ENCODE measurements around the gene RCOR1.

The RCOR1 gene

DNA sequence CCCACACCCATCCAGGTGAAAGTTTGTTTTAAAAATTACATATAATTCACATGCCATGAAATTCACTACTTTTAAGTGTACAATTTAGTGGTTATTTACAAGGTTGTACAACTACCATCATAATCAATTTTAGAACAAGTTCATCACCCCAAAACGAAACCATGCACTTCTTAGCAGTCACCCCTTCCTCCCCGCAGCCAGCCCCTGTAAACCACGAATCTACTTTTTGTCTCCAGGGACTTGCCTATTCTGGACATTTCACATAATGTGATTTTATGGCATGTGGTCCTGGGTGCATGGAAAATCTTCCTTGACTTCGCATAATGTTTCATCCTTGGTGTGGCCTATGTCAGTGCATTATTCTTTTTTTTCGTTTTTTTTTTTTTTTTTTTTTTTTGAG is 165.6 kb downstream of the RCOR1 start:
- Histone ChIP-seq H3K9ac (ENCODE audit: low read length) (no peak overlapping the region), H3K4me3 (ENCODE audit: insufficient read depth, low read length, poor library complexity, severe bottlenecking) (no peak overlapping the region), H3K9me2 (replicated peaks; ENCODE audit: insufficient read depth, low read length) (no peaks in the 10 kb centered on the region), H3K79me2 (ENCODE audit: insufficient read depth, low read length) (no peaks in the 10 kb centered on the region), H3F3A (ENCODE audit: insufficient read depth) (no peaks in the 10 kb centered on the region), H3K36me3 (ENCODE audit: low read length) (no peaks in the 10 kb centered on the region), H3K9me3 (ENCODE audit: insufficient read depth, low read length) (no peaks in the 10 kb centered on the region), H3K4me2 (ENCODE audit: low read depth, low read length, poor library complexity, severe bottlenecking) (no peak overlapping the region), H2AFZ (ENCODE audit: low read depth, low read length, severe bottlenecking) (no peak overlapping the region), H3K27me3 (ENCODE audit: low read length) (no peaks in the 10 kb centered on the region), H4K20me1 (ENCODE audit: low read depth, low read length) (no peaks in the 10 kb centered on the region), H3K27ac (ENCODE audit: low read depth, low read length) (no peak overlapping the region)
- TF ChIP-seq CTCF (IDR thresholded peaks at IDR 0.05; ENCODE audit: insufficient read depth, low read length, poor library complexity, severe bottlenecking), result no peak
- TF ChIP-seq EZH2phosphoT487 (conservative IDR thresholded peaks at IDR 0.05; ENCODE audit: low read length), result no peak

- no peaks in the 10 kb centered on the region for H3F3A ChIP-seq (ENCODE audit: insufficient read depth)
- H3K9me2 ChIP-seq (replicated peaks; ENCODE audit: insufficient read depth, low read length), result no peaks in the 10 kb centered on the region
- no peak overlapping the region for H3K4me3 ChIP-seq (ENCODE audit: insufficient read depth, low read length, poor library complexity, severe bottlenecking)
- no peak overlapping the region for H2AFZ ChIP-seq (ENCODE audit: low read depth, low read length, severe bottlenecking)
- TF ChIP-seq EZH2phosphoT487 (conservative IDR thresholded peaks at IDR 0.05; ENCODE audit: low read length) (no peak), CTCF (IDR thresholded peaks at IDR 0.05; ENCODE audit: insufficient read depth, low read length, poor library complexity, severe bottlenecking) (no peak)
- no peaks in the 10 kb centered on the region for H3K36me3 ChIP-seq (ENCODE audit: low read length)
- H3K9ac ChIP-seq (ENCODE audit: low read length), result no peak overlapping the region
- no peak overlapping the region for H3K4me2 ChIP-seq (ENCODE audit: low read depth, low read length, poor library complexity, severe bottlenecking)
- no peaks in the 10 kb centered on the region for H4K20me1 ChIP-seq (ENCODE audit: low read depth, low read length)
- no peaks in the 10 kb centered on the region for H3K27me3 ChIP-seq (ENCODE audit: low read length)
- no peaks in the 10 kb centered on the region for H3K9me3 ChIP-seq (ENCODE audit: insufficient read depth, low read length)
- no peaks in the 10 kb centered on the region for H3K79me2 ChIP-seq (ENCODE audit: insufficient read depth, low read length)
- no peak overlapping the region for H3K27ac ChIP-seq (ENCODE audit: low read depth, low read length)
Measured at GRCh38 chr14:102759456-102760187, 167.2 kb downstream of the RCOR1 start.

DNA sequence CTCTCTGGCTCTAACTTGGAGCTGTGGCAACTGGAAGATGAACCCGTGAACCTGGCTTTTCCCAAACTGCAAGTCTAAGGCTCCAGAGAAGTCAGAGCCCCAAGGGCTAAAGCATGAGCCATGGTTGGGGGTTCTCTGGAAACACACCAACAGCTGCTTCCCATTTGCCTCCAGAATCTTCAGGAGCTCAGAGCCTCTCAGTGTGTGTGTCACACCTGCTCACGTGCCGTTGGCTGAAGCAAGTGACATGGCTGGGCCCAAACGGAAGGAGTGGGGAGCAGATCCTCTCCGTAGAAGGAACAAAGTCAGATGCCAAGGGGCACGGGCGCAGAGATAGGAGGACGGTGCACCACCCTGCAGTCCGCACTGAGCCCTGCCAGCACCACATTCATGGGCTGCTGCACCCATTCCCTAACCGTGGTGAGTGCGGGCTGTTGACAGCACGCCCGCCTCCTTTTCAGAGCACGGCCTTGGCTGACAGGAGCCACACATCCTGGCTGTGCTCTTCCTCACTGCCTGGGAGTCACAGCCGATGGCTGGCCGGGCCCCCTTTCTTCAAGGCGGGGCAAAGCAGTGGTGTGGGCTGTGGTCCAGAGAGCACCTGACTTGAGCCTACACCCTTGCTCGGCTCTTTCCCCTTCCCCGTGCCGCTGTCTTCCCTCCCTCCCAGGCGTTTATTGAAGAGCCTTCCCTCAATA is 168.2 kb downstream of the RCOR1 start:
- H3K4me3 ChIP-seq (ENCODE audit: insufficient read depth, low read length, poor library complexity, severe bottlenecking), result no peak overlapping the region
- H3K9me2 ChIP-seq (replicated peaks; ENCODE audit: insufficient read depth, low read length), result no peaks in the 10 kb centered on the region
- no peak overlapping the region for H3K4me2 ChIP-seq (ENCODE audit: low read depth, low read length, poor library complexity, severe bottlenecking)
- H2AFZ ChIP-seq (ENCODE audit: low read depth, low read length, severe bottlenecking), result no peak overlapping the region
- no peaks in the 10 kb centered on the region for H3K27me3 ChIP-seq (ENCODE audit: low read length)
- TF ChIP-seq EZH2phosphoT487 (conservative IDR thresholded peaks at IDR 0.05; ENCODE audit: low read length), result no peak
- no peak for TF ChIP-seq CTCF (IDR thresholded peaks at IDR 0.05; ENCODE audit: insufficient read depth, low read length, poor library complexity, severe bottlenecking)
- no peak overlapping the region for H3K27ac ChIP-seq (ENCODE audit: low read depth, low read length)
- H3K36me3 ChIP-seq (ENCODE audit: low read length), result no peaks in the 10 kb centered on the region
- no peaks in the 10 kb centered on the region for H3K79me2 ChIP-seq (ENCODE audit: insufficient read depth, low read length)
- no peaks in the 10 kb centered on the region for H3F3A ChIP-seq (ENCODE audit: insufficient read depth)
- no peak overlapping the region for H3K9ac ChIP-seq (ENCODE audit: low read length)
- H4K20me1 ChIP-seq (ENCODE audit: low read depth, low read length), result no peaks in the 10 kb centered on the region
- H3K9me3 ChIP-seq (ENCODE audit: insufficient read depth, low read length), result no peaks in the 10 kb centered on the region
